WI38 (cell line): ENCODE results near the gene PPP6R3.

Experiments used
- H3K4me3 ChIP-seq: 2 replicates; pipeline ENCODE4 v1.5.1; 2011; ENCODE audit warnings: low read depth, mild to moderate bottlenecking, control low read depth, low read length
- TF ChIP-seq, protein P1 (sequence below): IDR thresholded peaks from 2 replicates; pipeline ENCODE4 v1.5.1; 2012; ENCODE audit warnings: low read depth, mild to moderate bottlenecking, control low read depth, low read length

Gene PPP6R3

DNA sequence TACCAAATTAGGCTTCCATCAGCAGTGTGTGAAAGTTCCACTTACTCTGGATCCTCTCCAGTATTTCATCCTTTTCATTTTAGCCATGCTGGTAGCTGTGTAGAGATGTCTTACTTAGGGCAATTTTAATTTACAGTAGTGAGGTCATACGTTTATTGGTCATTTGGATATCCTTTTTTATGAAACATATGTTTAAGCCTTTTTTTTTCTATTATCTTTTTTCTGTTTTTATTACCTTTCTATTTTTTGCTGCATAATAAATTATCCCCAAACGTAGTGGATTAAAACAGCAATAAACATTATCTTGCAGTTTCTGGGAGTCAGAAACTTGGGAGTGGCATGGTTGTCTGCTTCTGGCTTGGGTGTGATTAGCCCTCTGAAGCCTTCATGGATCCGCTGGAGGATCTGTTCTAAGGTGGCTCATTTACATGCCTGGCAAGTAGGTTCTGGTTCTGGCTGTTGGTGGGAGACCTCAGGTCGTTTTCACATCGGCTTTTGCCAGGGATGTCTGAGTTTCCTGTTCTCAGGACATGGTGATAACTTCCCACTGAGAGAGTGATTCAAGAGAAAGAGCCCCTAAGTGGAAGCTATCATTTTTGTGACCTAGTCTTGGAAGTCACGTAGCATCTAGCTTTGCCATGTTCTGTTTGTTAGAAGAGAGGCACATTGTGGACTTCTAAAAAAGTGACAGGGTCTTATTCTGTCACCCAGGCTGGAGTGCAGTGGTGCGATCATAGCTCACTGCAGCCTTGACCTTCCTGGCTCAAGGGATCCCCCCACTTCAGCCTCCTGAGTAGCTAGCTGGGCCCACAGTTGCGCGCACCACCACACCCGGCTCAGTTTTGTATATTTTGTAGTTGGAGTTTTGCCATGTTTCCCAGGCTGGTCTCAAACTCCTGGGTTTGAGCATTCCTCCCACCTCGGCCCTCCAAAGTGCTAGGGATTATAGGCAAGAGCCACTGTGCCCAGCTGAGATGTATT lies 38.6 kb downstream of the PPP6R3 start:
- H3K4me3 ChIP-seq: no peak overlapping the region
- TF ChIP-seq, protein P1, sequence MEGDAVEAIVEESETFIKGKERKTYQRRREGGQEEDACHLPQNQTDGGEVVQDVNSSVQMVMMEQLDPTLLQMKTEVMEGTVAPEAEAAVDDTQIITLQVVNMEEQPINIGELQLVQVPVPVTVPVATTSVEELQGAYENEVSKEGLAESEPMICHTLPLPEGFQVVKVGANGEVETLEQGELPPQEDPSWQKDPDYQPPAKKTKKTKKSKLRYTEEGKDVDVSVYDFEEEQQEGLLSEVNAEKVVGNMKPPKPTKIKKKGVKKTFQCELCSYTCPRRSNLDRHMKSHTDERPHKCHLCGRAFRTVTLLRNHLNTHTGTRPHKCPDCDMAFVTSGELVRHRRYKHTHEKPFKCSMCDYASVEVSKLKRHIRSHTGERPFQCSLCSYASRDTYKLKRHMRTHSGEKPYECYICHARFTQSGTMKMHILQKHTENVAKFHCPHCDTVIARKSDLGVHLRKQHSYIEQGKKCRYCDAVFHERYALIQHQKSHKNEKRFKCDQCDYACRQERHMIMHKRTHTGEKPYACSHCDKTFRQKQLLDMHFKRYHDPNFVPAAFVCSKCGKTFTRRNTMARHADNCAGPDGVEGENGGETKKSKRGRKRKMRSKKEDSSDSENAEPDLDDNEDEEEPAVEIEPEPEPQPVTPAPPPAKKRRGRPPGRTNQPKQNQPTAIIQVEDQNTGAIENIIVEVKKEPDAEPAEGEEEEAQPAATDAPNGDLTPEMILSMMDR: no peak

DNA sequence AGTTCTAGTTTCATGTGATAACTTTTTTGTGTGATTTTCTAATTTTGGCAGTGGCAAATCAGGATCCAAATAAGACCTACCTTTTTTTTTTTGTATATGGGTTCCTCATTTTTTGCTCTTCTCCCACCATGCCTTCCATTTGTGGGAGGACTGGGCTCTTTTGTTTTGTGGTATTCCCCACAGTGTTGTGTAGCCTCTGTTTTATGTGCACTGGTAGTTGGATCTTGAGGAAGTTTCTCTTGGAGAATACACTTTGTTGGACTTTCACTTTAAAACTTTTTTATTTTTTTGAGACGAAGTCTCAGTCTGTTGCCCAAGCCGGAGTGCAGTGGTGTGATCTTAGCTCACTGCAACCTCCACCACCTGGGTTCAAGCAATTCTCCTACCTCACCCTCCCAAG lies 39.7 kb downstream of the PPP6R3 start:
- TF ChIP-seq, protein P1: no peak
- no peak overlapping the region for H3K4me3 ChIP-seq

DNA sequence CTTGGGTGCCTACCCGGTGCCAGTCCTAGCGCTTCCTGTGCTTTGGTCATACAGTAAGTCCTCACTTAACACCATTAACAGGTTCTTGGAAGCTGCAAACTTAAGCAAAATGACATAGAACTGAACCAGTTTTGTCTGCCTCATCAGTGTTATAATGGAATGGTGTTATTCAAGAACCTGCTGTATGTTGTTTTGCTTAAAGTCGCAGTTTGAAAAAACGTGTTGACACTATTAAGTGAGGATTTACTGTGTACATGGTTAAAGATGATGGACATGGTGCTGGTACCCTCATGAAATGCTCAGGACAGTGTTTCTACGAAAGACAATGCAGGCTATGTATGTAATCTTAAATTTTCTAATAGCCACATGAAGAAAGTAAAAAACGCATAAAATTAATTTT lies 41.3 kb downstream of the PPP6R3 start:
- TF ChIP-seq, protein P1: no peak
- H3K4me3 ChIP-seq: no peak overlapping the region

DNA sequence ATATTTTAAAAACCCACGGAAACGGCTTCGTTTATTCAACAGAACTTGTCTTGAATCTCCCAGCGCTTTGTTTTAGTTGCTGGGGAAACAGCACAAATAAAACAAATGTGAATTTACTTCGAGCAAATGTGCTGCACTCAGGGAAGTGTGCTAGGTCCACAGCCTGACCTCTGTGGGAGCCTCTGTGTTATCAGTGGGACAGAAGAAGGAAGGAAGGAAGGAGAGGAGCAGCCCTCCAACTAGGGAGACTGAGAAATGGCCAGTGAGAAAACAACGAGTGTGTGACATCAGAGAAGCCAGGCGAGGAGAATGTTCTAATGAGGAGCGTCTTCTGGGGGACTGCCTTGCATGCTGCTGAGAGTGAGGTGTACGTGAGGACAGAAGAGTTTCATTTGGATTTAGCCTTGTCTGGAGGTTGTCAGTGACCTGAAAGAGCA lies 42.7 kb downstream of the PPP6R3 start:
- TF ChIP-seq, protein P1: no peak
- no peak overlapping the region for H3K4me3 ChIP-seq

DNA sequence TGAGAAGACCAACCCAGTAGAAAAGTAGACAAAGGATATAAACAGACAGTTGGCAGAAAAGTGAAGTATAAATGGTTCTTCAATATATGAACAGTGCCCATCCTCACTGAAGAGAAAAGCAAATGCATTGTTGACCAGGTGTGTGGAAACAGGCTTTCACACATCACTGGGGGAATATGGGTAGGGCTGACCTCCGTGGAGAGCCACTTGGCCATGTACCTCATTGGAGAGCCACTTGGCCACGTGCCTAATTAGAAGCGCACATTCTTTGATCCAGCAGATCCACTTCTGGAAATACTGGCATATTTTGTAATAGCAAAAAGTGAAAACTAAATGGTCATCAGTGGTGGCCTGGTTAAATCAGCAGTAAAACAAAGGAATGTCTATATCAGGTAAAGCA lies 43.2 kb downstream of the PPP6R3 start:
- TF ChIP-seq, protein P1: no peak
- H3K4me3 ChIP-seq: no peak overlapping the region

DNA sequence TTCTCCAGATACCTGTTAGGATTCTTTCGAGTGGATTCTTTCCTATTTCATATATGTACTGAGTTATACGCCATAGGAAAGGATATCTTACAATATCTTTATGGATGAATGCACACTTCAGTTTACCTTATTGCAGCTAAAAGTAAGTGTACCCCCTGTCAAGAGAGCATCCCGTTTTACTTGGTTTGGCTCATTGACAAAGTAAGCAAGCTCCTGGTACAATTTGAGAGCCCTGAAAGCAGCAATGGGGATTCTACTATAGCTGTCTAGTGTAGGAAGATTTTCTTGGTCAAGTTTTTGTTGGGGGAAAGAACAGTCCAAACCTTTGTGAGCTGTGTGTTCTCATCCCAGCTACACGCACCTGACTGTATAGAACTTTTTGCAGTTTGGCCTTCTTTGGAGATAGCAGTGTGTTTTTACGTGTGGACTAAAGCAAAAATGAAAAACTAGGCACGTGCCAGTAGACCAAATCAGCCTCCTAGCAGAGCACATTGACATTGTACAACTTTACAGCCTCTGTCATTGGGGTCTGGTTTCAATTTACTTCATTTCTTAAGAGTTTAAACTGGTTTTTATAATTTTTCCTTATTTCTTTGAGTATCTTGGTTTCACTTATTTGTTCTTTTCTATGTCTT lies 44.0 kb downstream of the PPP6R3 start:
- TF ChIP-seq, protein P1: no peak
- no peak overlapping the region for H3K4me3 ChIP-seq

DNA sequence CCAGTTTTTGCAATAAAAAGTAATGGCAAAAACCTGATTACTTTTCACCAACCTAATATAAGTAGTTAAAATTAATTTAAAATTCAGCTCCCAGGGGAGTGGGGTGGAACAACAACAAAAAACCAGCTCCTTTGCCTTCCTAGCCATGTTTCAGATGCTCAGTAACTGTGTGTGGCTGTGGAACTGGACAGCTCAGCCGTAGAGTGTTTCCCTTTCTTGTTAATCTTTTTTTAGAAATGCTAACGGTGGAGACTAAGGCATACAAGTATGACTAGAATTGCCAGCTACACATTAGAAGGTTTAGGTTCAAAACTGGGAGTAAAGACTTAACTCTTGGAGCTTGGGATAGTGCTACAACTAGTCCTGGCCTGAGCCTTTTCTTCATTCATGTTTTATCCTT lies 45.0 kb downstream of the PPP6R3 start:
- H3K4me3 ChIP-seq: no peak overlapping the region
- TF ChIP-seq, protein P1: no peak
